ENCODE data around the gene ABHD18. TPM values are rescaled to one million over a fixed set of nuclear protein-coding genes. Genes with fewer than 3 reads are reported as not detected.
"Not testable (repeated sequence)": the region's sequence is repeated elsewhere in the genome, so short reads cannot be mapped to it uniquely, and the experiment has no call there.

The ABHD18 gene
- total RNA-seq, 3 donors from 2014 or later (not counting 1 experiment from before 2014, with no cell fraction given) = 16.0 to 21.9 (median 17.6) TPM

DNA sequence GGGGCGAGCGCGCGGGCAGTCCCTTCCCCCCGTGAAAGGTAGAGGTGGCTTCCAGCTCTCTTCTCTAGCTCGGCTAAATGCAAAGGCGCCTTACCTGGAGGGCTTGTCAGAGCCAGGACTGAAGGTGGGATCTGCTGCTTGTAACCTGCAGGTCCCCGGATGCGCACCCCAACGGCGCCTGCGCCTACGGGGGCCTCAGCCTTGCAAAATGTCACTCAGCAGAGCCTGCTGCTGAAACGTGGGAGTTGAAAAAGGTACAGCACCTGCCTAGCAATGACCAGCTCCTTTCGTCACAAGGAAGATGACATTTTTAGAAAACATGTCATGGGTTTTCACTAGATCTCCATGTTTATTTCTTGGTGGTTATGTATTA lies 583 bp downstream of the ABHD18 start:
- Mint-ChIP-seq H3K4me1 (peaks cover 30 to 32% of the 10 kb centered on the region in 2 donors), H3K36me3 (no peaks in the 10 kb centered on the region), H3K4me3 (peak overlapping the region; percentile 97), H3K27ac (peak overlapping the region; percentile 95 to 98), H3K9me3 (no peaks in the 10 kb centered on the region), H3K27me3 (ENCODE audit: low read depth in 2 of 2) (no peaks in the 10 kb centered on the region)
- peaks cover 16% of the 10 kb centered on the region for H3K4me1 ChIP-seq (ENCODE audit: control insufficient read depth, insufficient read depth, low read length)
- H3K9me3 ChIP-seq (ENCODE audit: control insufficient read depth, insufficient read depth, low read length) = no peaks in the 10 kb centered on the region
- WGBS (ENCODE audit: insufficient coverage) = under 1% methylated on average over 15 of the region's 15 CpGs
- H3K27me3 ChIP-seq (ENCODE audit: control insufficient read depth, insufficient read depth, low read length) = no peaks in the 10 kb centered on the region
- DNase-seq (peak; percentile 49 to 81), ATAC-seq (peak; percentile 7 to 15 (median 15))
- TF ChIP-seq, protein P1, sequence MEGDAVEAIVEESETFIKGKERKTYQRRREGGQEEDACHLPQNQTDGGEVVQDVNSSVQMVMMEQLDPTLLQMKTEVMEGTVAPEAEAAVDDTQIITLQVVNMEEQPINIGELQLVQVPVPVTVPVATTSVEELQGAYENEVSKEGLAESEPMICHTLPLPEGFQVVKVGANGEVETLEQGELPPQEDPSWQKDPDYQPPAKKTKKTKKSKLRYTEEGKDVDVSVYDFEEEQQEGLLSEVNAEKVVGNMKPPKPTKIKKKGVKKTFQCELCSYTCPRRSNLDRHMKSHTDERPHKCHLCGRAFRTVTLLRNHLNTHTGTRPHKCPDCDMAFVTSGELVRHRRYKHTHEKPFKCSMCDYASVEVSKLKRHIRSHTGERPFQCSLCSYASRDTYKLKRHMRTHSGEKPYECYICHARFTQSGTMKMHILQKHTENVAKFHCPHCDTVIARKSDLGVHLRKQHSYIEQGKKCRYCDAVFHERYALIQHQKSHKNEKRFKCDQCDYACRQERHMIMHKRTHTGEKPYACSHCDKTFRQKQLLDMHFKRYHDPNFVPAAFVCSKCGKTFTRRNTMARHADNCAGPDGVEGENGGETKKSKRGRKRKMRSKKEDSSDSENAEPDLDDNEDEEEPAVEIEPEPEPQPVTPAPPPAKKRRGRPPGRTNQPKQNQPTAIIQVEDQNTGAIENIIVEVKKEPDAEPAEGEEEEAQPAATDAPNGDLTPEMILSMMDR (IDR thresholded peaks at IDR 0.05) = no peak
- peak overlapping the region; percentile 85 for H3K4me3 ChIP-seq (ENCODE audit: low read length)
- intact Hi-C loops (cut with micrococcal nuclease) = loop anchor here (1.0 to 5.0 kb wide), 3 partner anchors 85 to 1127 kb away; partner anchors contain the start of genes LARP1B, PLK4 and SCLT1
- H3K36me3 ChIP-seq (ENCODE audit: control insufficient read depth, insufficient read depth, low read length) = no peaks in the 10 kb centered on the region
- H3K27ac ChIP-seq (ENCODE audit: low read length) = peak overlapping the region; percentile 87

DNA sequence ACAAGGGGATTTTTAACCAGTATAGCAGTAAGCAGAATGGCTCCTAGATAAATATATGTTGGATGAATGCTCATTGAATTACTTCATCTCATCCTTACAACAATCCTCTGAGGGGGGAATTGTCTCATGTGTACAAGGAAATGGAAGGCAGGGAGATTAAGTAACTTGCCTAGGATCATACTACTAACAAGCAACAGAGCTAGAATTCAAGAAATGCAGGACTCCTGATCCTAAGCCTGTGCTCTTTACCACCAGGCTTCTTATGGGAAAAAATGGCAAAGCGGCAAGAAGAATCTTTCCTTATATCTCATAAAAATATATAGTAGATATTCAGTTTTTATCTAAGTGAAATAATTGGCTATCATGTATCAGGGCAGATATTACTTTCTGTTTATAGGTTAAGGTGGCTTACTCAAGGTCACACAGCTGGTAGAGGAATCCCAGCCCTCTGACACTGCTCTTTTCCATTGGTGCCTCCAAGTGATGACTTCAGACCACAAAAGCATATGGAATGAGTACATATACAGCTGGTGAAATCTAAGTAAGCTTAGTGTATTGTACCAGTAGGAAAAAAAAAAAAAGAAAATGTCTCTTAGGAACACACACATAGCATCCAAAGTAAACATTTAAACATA lies 2.1 kb downstream of the ABHD18 start:
- no peak for DNase-seq
- intact Hi-C loops (cut with micrococcal nuclease) = loop anchor here (5.0 kb wide), 1 partner anchor 1125 kb away; the partner anchor contains the start of gene SCLT1
- H3K27me3 ChIP-seq (ENCODE audit: control insufficient read depth, insufficient read depth, low read length) = no peaks in the 10 kb centered on the region
- no peak overlapping the region for H3K27ac ChIP-seq (ENCODE audit: low read length)
- ATAC-seq = no peak
- no peaks in the 10 kb centered on the region for H3K27me3 Mint-ChIP-seq (ENCODE audit: low read depth in 2 of 2)
- peak overlapping the region in 1 of 2 donors; percentile 42 for H3K27ac Mint-ChIP-seq
- H3K4me3 ChIP-seq (ENCODE audit: low read length) = no peak overlapping the region
- peaks cover 16% of the 10 kb centered on the region for H3K4me1 ChIP-seq (ENCODE audit: control insufficient read depth, insufficient read depth, low read length)
- no peaks in the 10 kb centered on the region for H3K9me3 ChIP-seq (ENCODE audit: control insufficient read depth, insufficient read depth, low read length)
- no CpG with 5 or more reads among the region's 1 CpG for WGBS (ENCODE audit: insufficient coverage)
- TF ChIP-seq, protein P1 (IDR thresholded peaks at IDR 0.05) = no peak
- no peaks in the 10 kb centered on the region for H3K36me3 ChIP-seq (ENCODE audit: control insufficient read depth, insufficient read depth, low read length)
- no peaks in the 10 kb centered on the region for H3K36me3 Mint-ChIP-seq
- peaks cover 30 to 32% of the 10 kb centered on the region in 2 donors for H3K4me1 Mint-ChIP-seq
- no peaks in the 10 kb centered on the region for H3K9me3 Mint-ChIP-seq
- H3K4me3 Mint-ChIP-seq = peak overlapping the region; percentile 3

DNA sequence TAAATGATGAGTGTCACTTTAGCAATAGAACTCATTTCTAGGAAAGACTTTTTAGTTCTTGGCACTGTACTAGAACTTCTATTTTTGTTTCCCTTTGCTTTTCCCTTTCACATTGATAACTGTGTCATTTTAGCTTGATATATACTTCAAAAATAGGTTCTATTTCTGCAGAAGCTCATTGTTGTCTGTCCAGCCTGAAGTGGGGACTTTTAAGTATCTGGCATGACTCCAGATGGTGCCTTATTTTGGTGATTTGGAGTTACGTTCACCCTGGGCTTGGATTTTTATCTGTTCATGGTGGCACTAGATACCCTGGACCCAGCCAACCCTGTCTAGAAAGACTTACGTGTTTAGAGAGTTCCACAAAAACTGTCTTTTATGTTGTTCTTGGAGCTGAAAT lies 3.4 kb downstream of the ABHD18 start:
- no peaks in the 10 kb centered on the region for H3K9me3 Mint-ChIP-seq
- H3K27ac Mint-ChIP-seq = no peak overlapping the region
- Histone ChIP-seq H3K27ac (ENCODE audit: low read length) (no peak overlapping the region), H3K4me3 (ENCODE audit: low read length) (no peak overlapping the region), H3K27me3 (ENCODE audit: control insufficient read depth, insufficient read depth, low read length) (no peaks in the 10 kb centered on the region), H3K9me3 (ENCODE audit: control insufficient read depth, insufficient read depth, low read length) (no peaks in the 10 kb centered on the region), H3K4me1 (ENCODE audit: control insufficient read depth, insufficient read depth, low read length) (peaks cover 12% of the 10 kb centered on the region), H3K36me3 (ENCODE audit: control insufficient read depth, insufficient read depth, low read length) (no peaks in the 10 kb centered on the region)
- H3K4me3 Mint-ChIP-seq = no peak overlapping the region
- intact Hi-C loops (cut with micrococcal nuclease) = loop anchor here (5.0 kb wide), 1 partner anchor 1124 kb away; the partner anchor contains the start of gene SCLT1
- no peaks in the 10 kb centered on the region for H3K27me3 Mint-ChIP-seq (ENCODE audit: low read depth in 2 of 2)
- TF ChIP-seq, protein P1 (IDR thresholded peaks at IDR 0.05) = no peak
- DNase-seq (no peak), ATAC-seq (no peak)
- no peaks in the 10 kb centered on the region for H3K36me3 Mint-ChIP-seq
- peaks cover 24% of the 10 kb centered on the region in 2 donors for H3K4me1 Mint-ChIP-seq
- WGBS (ENCODE audit: insufficient coverage) = 94% methylated on average over 1 of the region's 2 CpGs

DNA sequence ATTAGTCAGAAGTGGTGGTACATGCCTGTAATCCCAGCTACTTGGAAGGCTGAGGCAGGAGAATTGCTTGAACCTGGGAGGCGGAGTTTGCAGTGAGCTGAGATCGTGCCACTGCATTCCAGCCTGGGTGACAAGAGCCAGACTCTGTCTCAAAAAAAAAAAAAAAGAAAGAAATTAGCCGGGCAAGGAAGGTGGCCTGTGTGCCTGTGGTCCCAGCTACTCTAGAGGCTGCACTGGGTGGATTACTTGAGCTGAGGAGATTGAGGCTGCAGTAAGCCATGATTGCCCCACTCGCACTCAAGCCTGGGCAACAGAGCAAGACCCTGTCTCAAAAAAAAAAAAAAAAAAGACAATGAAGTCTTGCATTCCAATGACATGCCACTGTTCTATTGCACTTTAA lies 5.7 kb downstream of the ABHD18 start:
- H3K9me3 ChIP-seq (ENCODE audit: control insufficient read depth, insufficient read depth, low read length); H3K36me3 Mint-ChIP-seq; H3K27ac ChIP-seq (ENCODE audit: low read length); intact Hi-C loops (cut with micrococcal nuclease); H3K27me3 ChIP-seq (ENCODE audit: control insufficient read depth, insufficient read depth, low read length); H3K4me3 Mint-ChIP-seq; H3K4me1 ChIP-seq (ENCODE audit: control insufficient read depth, insufficient read depth, low read length); H3K36me3 ChIP-seq (ENCODE audit: control insufficient read depth, insufficient read depth, low read length); H3K27me3 Mint-ChIP-seq (ENCODE audit: low read depth in 2 of 2); H3K4me3 ChIP-seq (ENCODE audit: low read length); ATAC-seq; DNase-seq; H3K27ac Mint-ChIP-seq; H3K9me3 Mint-ChIP-seq: not testable (repeated sequence)
- peaks cover 14 to 19% of the 10 kb centered on the region in 2 donors for H3K4me1 Mint-ChIP-seq
- WGBS (ENCODE audit: insufficient coverage) = 100% methylated on average over 4 of the region's 4 CpGs
